ENCODE measurements around the gene GPHN. TPM values are rescaled to one million over a fixed set of nuclear protein-coding genes. Genes with fewer than 3 reads are reported as not detected.

GPHN gene
- total and polyA plus RNA-seq, 8 donors = 15.7 to 98.7 (median 35.7) TPM

DNA sequence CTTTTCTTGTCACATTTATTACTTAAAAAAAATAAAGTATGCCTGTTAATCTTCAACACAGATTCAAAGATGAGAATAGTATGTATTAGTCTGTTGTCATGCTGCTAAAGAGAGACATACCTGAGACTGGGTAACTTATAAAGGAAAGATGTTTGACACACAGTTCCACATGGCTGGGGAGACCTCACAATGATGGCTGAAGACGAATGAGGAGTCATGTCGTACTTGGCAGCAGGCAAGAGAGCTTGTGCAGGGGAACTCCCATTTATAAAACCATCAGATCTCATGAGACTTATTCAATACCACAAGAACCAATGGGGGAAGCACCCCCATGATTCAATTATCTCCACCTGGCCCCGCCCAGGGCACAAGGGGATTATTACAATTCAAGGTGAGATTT, 345.4 kb downstream of the GPHN start:
- H3K9me3 ChIP-seq = no peaks in the 10 kb centered on the region
- H3K4me3 ChIP-seq = no peak overlapping the region
- intact Hi-C loops (cut with DNase I; ENCODE audit: low total_unique reads) = no loop called here
- DNase-seq = no peak
- H3K27me3 ChIP-seq = no peaks in the 10 kb centered on the region
- no peak overlapping the region for H3K27ac ChIP-seq
- no peaks in the 10 kb centered on the region for H3K4me1 ChIP-seq
- TF ChIP-seq EP300 (IDR thresholded peaks at IDR 0.05) = no peak
- TF ChIP-seq CTCF (IDR thresholded peaks at IDR 0.05) = no peak
- TF ChIP-seq POLR2A (IDR thresholded peaks at IDR 0.05) = no peak
- TF ChIP-seq POLR2AphosphoS5 (IDR thresholded peaks at IDR 0.05) = no peak
- 82 to 95% (median 87%) methylated on average over 3 of the region's 3 CpGs for WGBS, 5 donors
- peaks cover 0 to 3% (median 0%) of the 10 kb centered on the region in 4 donors for H3K36me3 ChIP-seq

DNA sequence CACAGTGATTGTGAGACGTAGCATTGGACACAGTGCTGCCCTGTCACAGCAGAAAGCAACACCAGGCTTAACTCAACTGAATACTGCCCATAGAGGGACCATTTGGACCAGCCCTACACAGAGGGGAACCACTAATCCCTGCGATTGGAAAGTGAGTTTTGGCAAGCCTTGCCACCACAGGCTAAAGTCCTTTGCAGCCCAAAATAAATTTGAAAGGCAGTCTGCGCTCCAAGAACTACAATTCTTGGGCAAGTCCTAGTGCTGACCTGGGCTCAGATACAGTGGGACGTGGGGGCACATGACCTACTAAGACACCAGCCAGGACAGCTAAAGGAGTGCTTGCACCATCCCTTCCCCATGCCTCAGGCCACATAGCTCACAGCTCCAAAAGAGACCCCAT, 349.9 kb downstream of the GPHN start:
- no peak for DNase-seq
- no peak for TF ChIP-seq POLR2AphosphoS5 (IDR thresholded peaks at IDR 0.05)
- TF ChIP-seq CTCF (IDR thresholded peaks at IDR 0.05) = no peak
- TF ChIP-seq EP300 (IDR thresholded peaks at IDR 0.05) = no peak
- TF ChIP-seq POLR2A (IDR thresholded peaks at IDR 0.05) = no peak

DNA sequence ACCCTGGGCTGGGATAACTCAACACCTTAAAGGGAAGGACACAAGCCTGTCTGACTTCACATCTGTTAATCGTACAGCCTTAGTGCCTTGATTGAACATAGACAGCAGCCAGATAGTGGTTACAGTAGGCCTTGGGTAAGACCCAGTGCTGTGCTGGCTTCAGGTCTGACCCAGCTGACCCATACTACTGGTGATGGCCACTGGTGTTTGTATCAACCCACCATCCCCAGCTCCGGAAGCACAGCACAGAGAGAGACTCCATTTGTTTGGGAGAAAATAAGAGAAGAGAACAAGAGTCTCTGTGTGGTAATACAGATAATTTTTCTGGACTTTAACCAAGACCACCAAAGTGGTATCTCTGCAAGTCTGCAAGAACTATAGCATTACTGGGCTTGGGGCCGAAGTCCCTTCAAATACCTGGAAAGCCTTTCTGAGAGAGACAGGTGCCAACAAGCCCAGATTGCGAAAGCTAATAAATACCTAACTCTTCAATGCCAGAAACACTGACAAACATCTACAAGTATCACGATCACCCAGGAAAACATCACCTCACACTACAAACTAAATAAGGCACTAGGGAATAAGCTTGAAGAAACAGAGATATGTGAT, 351.2 kb downstream of the GPHN start:
- intact Hi-C loops (cut with DNase I; ENCODE audit: low total_unique reads) = no loop called here

More for the DNA sequence above, 349.9 kb downstream of the GPHN start:
- no peak overlapping the region for H3K27ac ChIP-seq
- H3K4me3 ChIP-seq = no peak overlapping the region
- H3K9me3 ChIP-seq = no peaks in the 10 kb centered on the region
- intact Hi-C loops (cut with DNase I; ENCODE audit: low total_unique reads) = no loop called here
- H3K4me1 ChIP-seq = no peaks in the 10 kb centered on the region
- peaks cover 0 to 3% (median 0%) of the 10 kb centered on the region in 4 donors for H3K36me3 ChIP-seq
- no peaks in the 10 kb centered on the region for H3K27me3 ChIP-seq
- 95 to 97% (median 96%) methylated on average over 4 of the region's 4 CpGs for WGBS, 5 donors

GRCh38 chr14:66881596-66881995, 373.6 kb downstream of the GPHN start:
- Histone ChIP-seq H3K27me3 (no peaks in the 10 kb centered on the region), H3K9me3 (peaks cover 0 to 13% (median 7%) of the 10 kb centered on the region in 4 donors), H3K4me3 (no peak overlapping the region), H3K27ac (no peak overlapping the region), H3K4me1 (no peaks in the 10 kb centered on the region), H3K36me3 (peaks cover 0 to 8% (median 0%) of the 10 kb centered on the region in 4 donors)
- TF ChIP-seq POLR2A (IDR thresholded peaks at IDR 0.05) = no peak
- no peak for TF ChIP-seq POLR2AphosphoS5 (IDR thresholded peaks at IDR 0.05)
- intact Hi-C loops (cut with DNase I; ENCODE audit: low total_unique reads) = no loop called here
- no peak for DNase-seq

More for the DNA sequence above, 351.2 kb downstream of the GPHN start:
- Histone ChIP-seq H3K4me1 (no peaks in the 10 kb centered on the region), H3K4me3 (no peak overlapping the region), H3K36me3 (peaks cover 0 to 3% (median 0%) of the 10 kb centered on the region in 4 donors), H3K9me3 (peaks cover 0 to 6% (median 0%) of the 10 kb centered on the region in 4 donors), H3K27me3 (no peaks in the 10 kb centered on the region), H3K27ac (no peak overlapping the region)
- 93 to 97% (median 95%) methylated on average over 5 of the region's 5 CpGs for WGBS, 5 donors
- DNase-seq = no peak
- no peak for TF ChIP-seq EP300 (IDR thresholded peaks at IDR 0.05)
- TF ChIP-seq CTCF (IDR thresholded peaks at IDR 0.05) = no peak
- TF ChIP-seq POLR2A (IDR thresholded peaks at IDR 0.05) = no peak
- no peak for TF ChIP-seq POLR2AphosphoS5 (IDR thresholded peaks at IDR 0.05)

GRCh38 chr14:66884149-66884548, 376.2 kb downstream of the GPHN start:
- DNase-seq = no peak
- Histone ChIP-seq H3K4me3 (no peak overlapping the region), H3K36me3 (peaks cover 0 to 8% (median 0%) of the 10 kb centered on the region in 4 donors), H3K9me3 (peaks cover 0 to 10% (median 8%) of the 10 kb centered on the region in 4 donors), H3K27ac (no peak overlapping the region), H3K4me1 (no peaks in the 10 kb centered on the region), H3K27me3 (no peaks in the 10 kb centered on the region)
- intact Hi-C loops (cut with DNase I; ENCODE audit: low total_unique reads) = no loop called here
- TF ChIP-seq CTCF (IDR thresholded peaks at IDR 0.05) = no peak
- no peak for TF ChIP-seq POLR2AphosphoS5 (IDR thresholded peaks at IDR 0.05)
- no peak for TF ChIP-seq POLR2A (IDR thresholded peaks at IDR 0.05)
- TF ChIP-seq EP300 (IDR thresholded peaks at IDR 0.05) = no peak
- WGBS, 5 donors = 48 to 70% (median 52%) methylated on average over 2 of the region's 2 CpGs
